ENCODE measurements around the gene TSPAN4. TPM values are rescaled to one million over a fixed set of nuclear protein-coding genes. Genes with fewer than 3 reads are reported as not detected.

Gene TSPAN4
- total and polyA plus RNA-seq, 10 of the 15 experiments (the other 5 are each of a cell fraction or from before 2014, with no cell fraction given): 0.37 to 14.0 (median 8.5) TPM; not detected in 1

DNA sequence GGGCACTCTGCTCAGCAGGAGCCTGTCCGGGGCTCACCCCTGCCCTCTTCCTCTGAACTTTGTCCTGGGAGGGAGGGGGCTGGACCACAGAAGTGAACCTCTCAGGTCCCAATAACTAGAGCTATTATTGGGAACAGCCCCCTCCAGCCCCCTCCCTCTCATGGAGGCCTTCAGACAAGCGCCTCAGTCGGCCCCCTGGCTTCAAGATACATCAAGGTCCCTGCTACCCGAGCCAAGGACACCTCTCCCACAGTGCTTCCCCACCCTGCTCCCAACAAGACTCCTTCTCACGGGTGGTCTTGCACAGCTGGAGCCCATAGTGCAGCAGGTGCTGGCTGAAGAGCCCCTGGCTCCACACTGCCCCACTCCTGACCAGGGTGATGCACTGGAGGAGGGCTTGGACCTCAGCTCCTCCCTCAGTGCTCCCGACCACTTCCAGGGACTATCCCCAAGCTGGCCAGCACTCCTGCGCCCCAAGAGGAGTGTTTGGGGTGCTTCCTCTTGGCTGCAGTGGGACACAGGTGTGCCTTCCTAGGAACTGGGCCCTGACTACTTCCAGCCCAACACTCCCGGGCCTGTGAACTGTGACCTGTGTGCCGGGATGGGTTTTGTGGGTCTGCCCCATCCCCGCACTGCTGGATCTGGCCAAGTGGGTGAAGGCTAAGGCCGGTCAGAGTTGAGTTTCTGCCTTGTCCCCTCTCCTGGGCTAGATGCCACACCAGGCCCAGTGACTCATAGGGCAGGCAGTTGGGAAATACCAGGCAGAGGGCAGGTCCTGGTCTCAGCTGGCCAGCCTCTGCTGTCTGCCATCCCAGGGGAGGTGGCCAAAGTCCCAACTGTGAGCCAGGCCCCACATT is 21.8 kb upstream of the TSPAN4 start:
- DNase-seq (ENCODE audit: low read depth, low spot score) (no peak), FAIRE-seq (no peak), ATAC-seq (no peak)
- ChIA-PET RAD21 (ENCODE audit: unreplicated experiment) (interaction anchor here (1.9 kb wide), 1 partner anchor 12 kb away, joined by 13 read pairs; the partner anchor contains the start of gene RPLP2), CTCF (no interaction called here), SMC1A (ENCODE audit: uncharacterized antibody, unreplicated experiment) (interaction anchor here (1.9 kb wide), 1 partner anchor 22 kb away, joined by 5 read pairs; the partner anchor contains the start of genes POLR2L and TSPAN4), POLR2A (interaction anchor here (1.8 to 4.3 kb wide), 5 partner anchors 8 to 23 kb away, joined by 9 to 33 read pairs (median 18); partner anchors contain the start of genes CRACR2B, PIDD1, RPLP2 and TSPAN4)
- H3K36me3 ChIP-seq (ENCODE audit: control insufficient read depth in 2 of 2, insufficient read depth in 2 of 2, low read length in 1 of 2): peaks cover 0 to 2% of the 10 kb centered on the region in 2 experiments; a peak in 3 of 4 replicates
- H3K4me1 ChIP-seq (ENCODE audit: control insufficient read depth, insufficient read depth, low read length): no peaks in the 10 kb centered on the region; the same call in 1 of the 2 replicates
- peaks cover 5% of the 10 kb centered on the region for H3K79me2 ChIP-seq (ENCODE audit: control insufficient read depth, insufficient read depth, low read length)
- peak overlapping the region; percentile 90 for H3K4me2 ChIP-seq (ENCODE audit: control insufficient read depth, insufficient read depth)
- H4K20me1 ChIP-seq (ENCODE audit: control insufficient read depth, insufficient read depth): no peaks in the 10 kb centered on the region; the same call in 1 of the 2 replicates
- WGBS (ENCODE audit: insufficient coverage, insufficient replicate concordance, low lambda C conversion rate, missing lambda C conversion rate): 63% methylated on average over 11 of the region's 11 CpGs
- in situ Hi-C loops (cut with MboI) (loop anchor here (25.0 kb wide), 1 partner anchor 1566 kb away; the partner anchor contains the start of gene CD81), intact Hi-C loops (cut with micrococcal nuclease; ENCODE audit: unreplicated experiment) (no loop called here)
- H3K27me3 ChIP-seq (replicated peaks in 1 of 2; ENCODE audit: control insufficient read depth in 2 of 2, insufficient read depth in 2 of 2, low read length in 1 of 2): no peaks in the 10 kb centered on the region
- peak overlapping the region; percentile 82 for H3K4me3 ChIP-seq
- H3K9me3 ChIP-seq (replicated peaks; ENCODE audit: control insufficient read depth, insufficient read depth, low read length): no peaks in the 10 kb centered on the region
- no TSS peak for BruUV-seq (replicated peaks)
- H2AFZ ChIP-seq (ENCODE audit: control insufficient read depth, low read depth, low read length): no peak overlapping the region
- H3K27ac ChIP-seq (ENCODE audit: control insufficient read depth, insufficient read depth): 0 out of 2 replicates have a peak overlapping the region, but pooled peaks have one; percentile 73
- peak overlapping the region; percentile 82 for H3K9ac ChIP-seq (ENCODE audit: control insufficient read depth, insufficient read depth, low read length)
- TF ChIP-seq TBL1XR1 (IDR thresholded peaks at IDR 0.05; ENCODE audit: low read depth, low read length) (no peak), FOS (IDR thresholded peaks at IDR 0.05; ENCODE audit: borderline replicate concordance, extremely low read depth, insufficient read length) (no peak), NR2C2 (IDR thresholded peaks at IDR 0.05; ENCODE audit: borderline replicate concordance, control insufficient read depth, insufficient read length, low read depth) (no peak), POU2F2 (IDR thresholded peaks at IDR 0.05; ENCODE audit: borderline replicate concordance, low read depth, low read length) (no peak), SIX5 (IDR thresholded peaks at IDR 0.05; ENCODE audit: low read depth, low read length, severe bottlenecking) (no peak), STAT1 (conservative IDR thresholded peaks at IDR 0.05) (no peak), POLR2AphosphoS2 (IDR thresholded peaks at IDR 0.05; ENCODE audit: low read depth, low read length) (no peak), EZH2 (IDR thresholded peaks at IDR 0.05; ENCODE audit: borderline replicate concordance, control insufficient read depth, low read depth, low read length) (no peak)
- TF ChIP-seq, protein P1, sequence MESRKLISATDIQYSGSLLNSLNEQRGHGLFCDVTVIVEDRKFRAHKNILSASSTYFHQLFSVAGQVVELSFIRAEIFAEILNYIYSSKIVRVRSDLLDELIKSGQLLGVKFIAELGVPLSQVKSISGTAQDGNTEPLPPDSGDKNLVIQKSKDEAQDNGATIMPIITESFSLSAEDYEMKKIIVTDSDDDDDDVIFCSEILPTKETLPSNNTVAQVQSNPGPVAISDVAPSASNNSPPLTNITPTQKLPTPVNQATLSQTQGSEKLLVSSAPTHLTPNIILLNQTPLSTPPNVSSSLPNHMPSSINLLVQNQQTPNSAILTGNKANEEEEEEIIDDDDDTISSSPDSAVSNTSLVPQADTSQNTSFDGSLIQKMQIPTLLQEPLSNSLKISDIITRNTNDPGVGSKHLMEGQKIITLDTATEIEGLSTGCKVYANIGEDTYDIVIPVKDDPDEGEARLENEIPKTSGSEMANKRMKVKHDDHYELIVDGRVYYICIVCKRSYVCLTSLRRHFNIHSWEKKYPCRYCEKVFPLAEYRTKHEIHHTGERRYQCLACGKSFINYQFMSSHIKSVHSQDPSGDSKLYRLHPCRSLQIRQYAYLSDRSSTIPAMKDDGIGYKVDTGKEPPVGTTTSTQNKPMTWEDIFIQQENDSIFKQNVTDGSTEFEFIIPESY (IDR thresholded peaks at IDR 0.05): no peak
